Fibroblast of lung (primary cell): ENCODE data around the gene NCK2.

ENCODE experiments used
- CTCF ChIP-seq, 2 donors: IDR thresholded peaks in 1 of 2; conservative IDR thresholded peaks in 1 of 2; 1 replicate in 1 of 2; 2 replicates in 1 of 2; pipeline ENCODE4 v1.5.1; 2011 to 2012; ENCODE audit warnings: low read length in 2 of 2, control low read depth in 1 of 2, inconsistent platforms in 1 of 2, low read depth in 1 of 2, mild to moderate bottlenecking in 1 of 2
- EZH2 ChIP-seq: IDR thresholded peaks from 2 replicates; pipeline ENCODE4 v1.5.1; 2012; ENCODE audit warnings: low read length, control low read depth, mild to moderate bottlenecking; ENCODE audit errors: missing control alignments

GRCh38 chr2:105788670-105789290, 44.1 kb downstream of the NCK2 start:
- no peak for TF ChIP-seq EZH2
- no peak for TF ChIP-seq CTCF (conservative IDR thresholded peaks at IDR 0.05 in 1 of 2, IDR thresholded peaks at IDR 0.05 in 1 of 2; ENCODE audit: low read depth in 1 of 2, low read length in 2 of 2)
